OCI-M1 (cell line): ENCODE results near the gene ZDHHC21.

Experiments used
- DNase-seq: peaks from one replicate; lab custom pipeline; 2025; lab: John Stamatoyannopoulos, UW

ZDHHC21 gene

GRCh38 chr9:14693251-14693861 lies at the start of gene ZDHHC21:
Gene ZDHHC21 (minus strand): TSS chr9:14693432. CDS start chr9:14674340, 19,092 bp downstream.
- peak; percentile 42 for DNase-seq

GRCh38 chr9:14741369-14741768 lies 48.1 kb upstream of the ZDHHC21 start:
- no peak for DNase-seq

GRCh38 chr9:14733133-14733532 lies 39.9 kb upstream of the ZDHHC21 start:
- DNase-seq: no peak

- DNase-seq: no peak
Measured at GRCh38 chr9:14731294-14731981, 38.2 kb upstream of the ZDHHC21 start.

- DNase-seq: no peak
Measured at GRCh38 chr9:14730461-14730898, 37.2 kb upstream of the ZDHHC21 start.

GRCh38 chr9:14723301-14723700 lies 30.1 kb upstream of the ZDHHC21 start:
- DNase-seq: no peak

- DNase-seq: no peak
Measured at GRCh38 chr9:14722391-14723035, 29.3 kb upstream of the ZDHHC21 start, which contains the start of gene CER1. Gene CER1 (minus strand): TSS chr9:14722733. CDS start chr9:14722672, 61 bp downstream.

GRCh38 chr9:14719231-14719923 lies 26.1 kb upstream of the ZDHHC21 start:
- DNase-seq: no peak

GRCh38 chr9:14715102-14715501 lies 21.9 kb upstream of the ZDHHC21 start:
- DNase-seq: no peak

GRCh38 chr9:14713187-14713767 lies 20.0 kb upstream of the ZDHHC21 start:
- no peak for DNase-seq

- DNase-seq: no peak
Measured at GRCh38 chr9:14710804-14711203, 17.6 kb upstream of the ZDHHC21 start.

GRCh38 chr9:14706530-14707140 lies 13.4 kb upstream of the ZDHHC21 start:
- no peak for DNase-seq

GRCh38 chr9:14705079-14705478 lies 11.8 kb upstream of the ZDHHC21 start:
- DNase-seq: no peak

- no peak for DNase-seq
Measured at GRCh38 chr9:14704281-14704680, 11.0 kb upstream of the ZDHHC21 start.

GRCh38 chr9:14702200-14702720 lies 9.0 kb upstream of the ZDHHC21 start:
- DNase-seq: no peak

GRCh38 chr9:14692470-14693250 lies 572 bp downstream of the ZDHHC21 start:
- peak; percentile 7 for DNase-seq

GRCh38 chr9:14690948-14691730 lies 2.1 kb downstream of the ZDHHC21 start:
- no peak for DNase-seq

- no peak for DNase-seq
Measured at GRCh38 chr9:14687042-14687719, 6.1 kb downstream of the ZDHHC21 start.

- DNase-seq: no peak
Measured at GRCh38 chr9:14686168-14686567, 7.1 kb downstream of the ZDHHC21 start.
